ENCODE results near the gene EEF1G. TPM values are rescaled to one million over a fixed set of nuclear protein-coding genes. Genes with fewer than 3 reads are reported as not detected.
"Not testable (repeated sequence)": the region's sequence is repeated elsewhere in the genome, so short reads cannot be mapped to it uniquely, and the experiment has no call there.

The EEF1G gene, protein sequence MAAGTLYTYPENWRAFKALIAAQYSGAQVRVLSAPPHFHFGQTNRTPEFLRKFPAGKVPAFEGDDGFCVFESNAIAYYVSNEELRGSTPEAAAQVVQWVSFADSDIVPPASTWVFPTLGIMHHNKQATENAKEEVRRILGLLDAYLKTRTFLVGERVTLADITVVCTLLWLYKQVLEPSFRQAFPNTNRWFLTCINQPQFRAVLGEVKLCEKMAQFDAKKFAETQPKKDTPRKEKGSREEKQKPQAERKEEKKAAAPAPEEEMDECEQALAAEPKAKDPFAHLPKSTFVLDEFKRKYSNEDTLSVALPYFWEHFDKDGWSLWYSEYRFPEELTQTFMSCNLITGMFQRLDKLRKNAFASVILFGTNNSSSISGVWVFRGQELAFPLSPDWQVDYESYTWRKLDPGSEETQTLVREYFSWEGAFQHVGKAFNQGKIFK
- total RNA-seq (100 to 1,000 TPM; 787 to 987 TPM), polyA plus RNA-seq (1,000 to 10,000 TPM; 1,251 to 1,857 TPM)
- long read RNA-seq, donor 1, transcript EEF1G-201 (10 exons, 1,523 nt): major isoform, 8,558 of 8,883 reads
- long read RNA-seq, donor 1, transcript EEF1G-203 (9 exons, 2,496 nt): minor isoform, 234 of 8,883 reads
- long read RNA-seq, donor 1, partial matches to known transcripts: 32 of 8,883 reads
- long read RNA-seq, donor 1, other reads (novel, unspliced or antisense): 59 of 8,883 reads
- long read RNA-seq, donor 2, transcript EEF1G-201 (10 exons, 1,523 nt): major isoform, 687 of 709 reads
- long read RNA-seq, donor 2, transcript EEF1G-203 (9 exons, 2,496 nt): minor isoform, 18 of 709 reads
- long read RNA-seq, donor 2, partial matches to known transcripts: 2 of 709 reads
- long read RNA-seq, donor 2, other reads (novel, unspliced or antisense): 2 of 709 reads

DNA sequence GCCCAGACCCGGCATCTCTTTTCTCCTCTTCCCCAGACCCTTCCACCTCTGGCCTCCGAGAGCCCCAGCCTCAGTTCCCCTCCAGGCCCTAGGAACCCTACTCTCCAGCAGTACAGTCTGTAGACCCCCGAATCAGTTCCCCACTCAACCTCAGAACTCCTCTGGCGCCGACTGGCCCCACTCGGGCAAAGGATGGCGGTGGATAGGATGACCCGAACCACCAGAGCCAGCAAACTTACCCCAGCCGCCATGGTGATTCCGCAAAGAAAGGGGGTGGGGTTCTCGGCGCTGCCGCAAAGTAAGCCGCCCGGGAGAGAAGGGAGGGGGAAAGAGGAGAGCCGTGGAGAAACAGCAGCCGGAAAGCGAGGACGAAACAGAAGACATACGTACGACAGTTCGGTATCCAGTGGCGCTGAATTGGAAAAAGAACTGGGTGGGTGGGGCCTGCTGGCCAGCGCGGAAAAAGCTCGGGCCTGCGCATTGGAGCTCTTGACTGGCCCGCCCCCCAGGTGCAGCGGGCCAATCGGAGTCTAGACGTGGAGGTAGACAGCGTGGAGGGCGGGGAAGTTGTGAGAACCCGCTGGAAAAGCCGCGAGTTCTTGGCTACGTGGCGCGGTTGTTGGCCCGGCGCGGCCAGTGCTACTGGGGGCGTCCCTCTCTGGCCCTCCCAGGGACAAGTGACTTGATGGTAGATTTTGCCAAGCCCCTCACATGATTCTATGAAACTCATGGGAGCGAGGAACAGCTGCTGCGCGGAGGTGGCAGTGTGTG lies at the start of gene EEF1G:
Gene EEF1G, minus strand, starts transcription at position 300 of the 771 bp plus-strand sequence. Its CDS starts 49 bp downstream, at position 251.
- no peaks in the 10 kb centered on the region for H3K27me3 ChIP-seq (ENCODE audit: control insufficient read depth in 1 of 2, insufficient read depth in 2 of 2, low read length in 1 of 2)
- peak within 1 kb of the TSS; percentile 3 to 90 for H3K27ac ChIP-seq (ENCODE audit: low read depth in 1 of 2, low read length in 2 of 2)
- ATAC-seq (ENCODE audit: low FRiP score): peak; percentile 98
- intact Hi-C loops (cut with DNase I): no loop called here
- H3K36me3 ChIP-seq (ENCODE audit: control insufficient read depth in 1 of 2, insufficient read depth in 2 of 2, low read length in 1 of 2): peaks cover 0 to 5% of the 10 kb centered on the region in 2 donors
- H3K9me3 ChIP-seq (ENCODE audit: control insufficient read depth, low read length): no peaks in the 10 kb centered on the region
- H3K4me1 ChIP-seq (ENCODE audit: control insufficient read depth in 1 of 2, insufficient read depth in 2 of 2, low read length in 2 of 2): no peaks in the 10 kb centered on the region
- 0% methylated on average over 46 of the region's 46 CpGs for WGBS, 2 donors
- peak; percentile 99 for DNase-seq
- H3K4me3 ChIP-seq (ENCODE audit: low read length in 2 of 2): peak within 1 kb of the TSS; percentile 82 to 92

DNA sequence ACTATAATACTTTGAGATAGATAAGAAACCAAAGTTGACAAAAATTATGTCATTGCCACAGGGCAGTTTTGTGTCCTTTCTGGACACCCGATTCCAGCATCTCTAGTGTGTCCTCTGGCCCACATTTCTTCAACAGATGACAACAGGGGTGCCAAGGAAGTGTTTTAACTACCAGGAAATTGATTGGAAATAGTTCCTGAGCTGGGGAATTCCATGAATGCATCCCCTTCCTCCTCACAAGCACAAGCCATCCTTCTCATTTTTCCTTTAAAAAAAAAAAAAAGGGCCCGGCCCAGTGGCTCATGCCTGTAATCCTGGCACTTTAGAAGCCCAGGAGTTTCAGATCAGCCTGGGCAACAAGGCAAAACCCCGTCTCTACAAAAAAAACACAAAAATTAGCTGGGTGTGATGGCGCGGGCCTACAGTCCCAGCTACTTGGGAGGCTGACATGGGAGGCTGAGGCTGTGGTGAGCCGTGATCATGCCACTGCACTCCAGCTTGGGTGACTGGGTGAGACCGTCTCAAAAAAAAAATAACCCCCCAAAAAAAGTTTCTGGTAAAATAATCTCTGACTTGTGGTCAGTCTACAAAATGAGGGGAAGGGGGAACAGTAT lies 48.9 kb upstream of the EEF1G start:
- DNase-seq (no peak), ATAC-seq (ENCODE audit: low FRiP score) (no peak)
- intact Hi-C loops (cut with DNase I): no loop called here
- 78 to 83% methylated on average over 7 of the region's 7 CpGs for WGBS, 2 donors
- Histone ChIP-seq H3K27ac (ENCODE audit: low read depth in 1 of 2, low read length in 2 of 2) (peak overlapping the region in 1 of 2 donors; percentile 81), H3K36me3 (ENCODE audit: control insufficient read depth in 1 of 2, insufficient read depth in 2 of 2, low read length in 1 of 2) (peaks cover 0 to 11% of the 10 kb centered on the region in 2 donors), H3K4me3 (ENCODE audit: low read length in 2 of 2) (no peak overlapping the region), H3K4me1 (ENCODE audit: control insufficient read depth in 1 of 2, insufficient read depth in 2 of 2, low read length in 2 of 2) (no peaks in the 10 kb centered on the region), H3K9me3 (ENCODE audit: control insufficient read depth, low read length) (no peaks in the 10 kb centered on the region), H3K27me3 (ENCODE audit: control insufficient read depth in 1 of 2, insufficient read depth in 2 of 2, low read length in 1 of 2) (no peaks in the 10 kb centered on the region)

DNA sequence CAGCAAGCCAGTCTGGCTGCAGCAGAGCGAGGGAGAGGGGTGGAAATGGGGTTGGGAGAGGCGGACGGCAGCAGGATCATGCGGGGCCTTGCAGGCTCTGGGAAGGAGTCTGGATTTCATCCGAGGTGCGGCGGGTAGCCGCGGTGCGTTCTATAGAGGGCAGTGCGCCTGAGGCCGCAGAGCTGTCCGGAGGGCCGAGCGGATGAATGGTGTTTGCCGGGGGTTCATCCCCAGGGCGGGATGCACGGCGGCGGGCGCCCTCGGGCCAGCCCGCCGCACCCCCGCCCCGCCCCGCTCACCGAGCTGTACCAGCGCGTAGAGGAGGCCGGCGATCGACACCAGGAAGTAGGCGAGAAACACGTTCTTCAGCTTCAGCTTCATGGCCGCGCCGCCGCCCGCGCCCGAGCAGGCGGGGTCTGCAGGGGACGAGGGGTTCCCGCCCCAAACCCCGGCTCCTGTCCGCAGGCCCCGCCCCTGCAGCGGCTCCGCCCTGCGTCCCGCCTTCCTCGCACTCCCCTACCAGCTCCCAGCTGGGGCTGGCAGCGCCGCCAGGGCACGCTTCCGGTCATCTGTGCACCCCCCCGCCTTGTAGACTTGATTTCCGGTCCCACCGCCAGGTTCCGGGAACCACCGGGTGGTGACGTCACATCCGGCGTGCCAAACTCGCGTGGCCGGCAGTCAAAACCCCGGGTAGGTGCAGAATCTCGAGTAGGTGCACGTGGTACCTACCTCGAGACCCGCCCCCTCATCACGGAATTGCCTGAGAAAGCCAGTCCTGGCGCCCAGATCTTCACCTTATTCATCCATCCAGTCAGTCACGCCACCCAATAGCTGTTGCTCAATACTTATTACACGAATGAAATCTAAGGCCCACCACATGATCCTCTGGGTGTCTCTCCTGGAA lies 48.1 kb upstream of the EEF1G start, which contains the start of gene B3GAT3:
Gene B3GAT3, minus strand, starts transcription at position 420 of the 904 bp plus-strand sequence. Its CDS starts 39 bp downstream, at position 381.
- peak within 1 kb of the TSS; percentile 6 to 81 for H3K27ac ChIP-seq (ENCODE audit: low read depth in 1 of 2, low read length in 2 of 2)
- H3K36me3 ChIP-seq (ENCODE audit: control insufficient read depth in 1 of 2, insufficient read depth in 2 of 2, low read length in 1 of 2): peaks cover 0 to 8% of the 10 kb centered on the region in 2 donors
- H3K4me1 ChIP-seq (ENCODE audit: control insufficient read depth in 1 of 2, insufficient read depth in 2 of 2, low read length in 2 of 2): no peaks in the 10 kb centered on the region
- H3K4me3 ChIP-seq (ENCODE audit: low read length in 2 of 2): peak within 1 kb of the TSS; percentile 56 to 66
- peak; percentile 98 for ATAC-seq (ENCODE audit: low FRiP score)
- peak; percentile 99 to 100 for DNase-seq
- H3K9me3 ChIP-seq (ENCODE audit: control insufficient read depth, low read length): no peaks in the 10 kb centered on the region
- intact Hi-C loops (cut with DNase I): no loop called here
- 1% methylated on average over 53 to 77 of the region's 77 CpGs for WGBS, 2 donors
- no peaks in the 10 kb centered on the region for H3K27me3 ChIP-seq (ENCODE audit: control insufficient read depth in 1 of 2, insufficient read depth in 2 of 2, low read length in 1 of 2)

DNA sequence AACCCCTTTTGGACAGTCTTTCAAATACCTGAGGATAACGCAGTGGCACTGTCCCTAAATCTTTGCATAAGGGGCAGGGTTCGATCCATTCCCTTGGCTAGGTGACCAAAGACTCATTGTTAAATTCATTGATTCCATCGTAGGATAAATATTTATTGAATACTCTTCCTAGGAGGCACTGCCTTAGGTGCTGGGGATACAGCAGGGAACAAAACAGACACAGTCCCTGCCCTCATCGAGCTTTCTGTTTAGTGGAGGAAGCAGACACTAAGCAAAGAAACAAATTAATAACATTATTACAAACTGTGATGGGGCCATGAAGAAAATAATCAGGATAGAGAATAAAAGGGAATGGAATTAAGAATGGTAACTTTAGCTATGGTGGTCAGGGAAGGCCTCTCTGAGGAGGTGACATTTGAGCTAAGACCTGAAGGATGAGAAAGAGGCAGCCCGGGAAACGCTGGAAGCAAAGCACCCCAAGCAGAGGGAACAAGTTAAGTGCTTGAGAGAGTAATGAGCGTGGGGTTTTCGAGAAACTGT lies 47.4 kb upstream of the EEF1G start:
- intact Hi-C loops (cut with DNase I): no loop called here
- peak overlapping the region; percentile 6 to 76 for H3K27ac ChIP-seq (ENCODE audit: low read depth in 1 of 2, low read length in 2 of 2)

DNA sequence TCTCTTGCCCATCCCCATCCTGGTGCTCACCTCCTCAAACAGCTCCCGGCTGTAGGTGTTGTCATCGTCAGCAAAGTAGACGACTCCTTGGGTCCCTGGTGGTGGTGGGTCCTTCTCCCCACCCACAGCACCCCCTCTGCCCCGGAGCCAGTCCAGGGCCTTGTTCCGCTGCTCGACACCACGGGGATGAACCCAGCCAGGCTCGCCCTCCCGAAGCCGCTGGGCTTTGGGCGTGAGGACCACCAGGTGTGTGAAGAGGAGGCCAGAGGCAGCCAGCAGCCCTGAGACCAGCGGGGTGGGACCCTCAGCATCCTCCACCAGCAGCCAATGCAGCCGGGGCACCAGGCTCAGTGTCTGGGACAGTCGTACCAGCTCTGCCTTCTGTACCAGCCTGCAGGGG lies 43.3 kb upstream of the EEF1G start:
- H3K9me3 ChIP-seq (ENCODE audit: control insufficient read depth, low read length); intact Hi-C loops (cut with DNase I); H3K4me1 ChIP-seq (ENCODE audit: control insufficient read depth in 1 of 2, insufficient read depth in 2 of 2, low read length in 2 of 2); H3K36me3 ChIP-seq (ENCODE audit: control insufficient read depth in 1 of 2, insufficient read depth in 2 of 2, low read length in 1 of 2); H3K27ac ChIP-seq (ENCODE audit: low read depth in 1 of 2, low read length in 2 of 2); H3K4me3 ChIP-seq (ENCODE audit: low read length in 2 of 2); ATAC-seq (ENCODE audit: low FRiP score); DNase-seq; H3K27me3 ChIP-seq (ENCODE audit: control insufficient read depth in 1 of 2, insufficient read depth in 2 of 2, low read length in 1 of 2): not testable (repeated sequence)
- 90 to 94% methylated on average over 9 to 14 of the region's 14 CpGs for WGBS, 2 donors

More for the DNA sequence above, 47.4 kb upstream of the EEF1G start:
- DNase-seq (no peak), ATAC-seq (ENCODE audit: low FRiP score) (no peak)
- no peaks in the 10 kb centered on the region for H3K4me1 ChIP-seq (ENCODE audit: control insufficient read depth in 1 of 2, insufficient read depth in 2 of 2, low read length in 2 of 2)
- H3K9me3 ChIP-seq (ENCODE audit: control insufficient read depth, low read length): no peaks in the 10 kb centered on the region
- no peaks in the 10 kb centered on the region for H3K27me3 ChIP-seq (ENCODE audit: control insufficient read depth in 1 of 2, insufficient read depth in 2 of 2, low read length in 1 of 2)
- 25 to 33% methylated on average over 8 of the region's 8 CpGs for WGBS, 2 donors
- H3K4me3 ChIP-seq (ENCODE audit: low read length in 2 of 2): peak overlapping the region; percentile 56 to 66
- H3K36me3 ChIP-seq (ENCODE audit: control insufficient read depth in 1 of 2, insufficient read depth in 2 of 2, low read length in 1 of 2): peaks cover 0 to 3% of the 10 kb centered on the region in 2 donors

DNA sequence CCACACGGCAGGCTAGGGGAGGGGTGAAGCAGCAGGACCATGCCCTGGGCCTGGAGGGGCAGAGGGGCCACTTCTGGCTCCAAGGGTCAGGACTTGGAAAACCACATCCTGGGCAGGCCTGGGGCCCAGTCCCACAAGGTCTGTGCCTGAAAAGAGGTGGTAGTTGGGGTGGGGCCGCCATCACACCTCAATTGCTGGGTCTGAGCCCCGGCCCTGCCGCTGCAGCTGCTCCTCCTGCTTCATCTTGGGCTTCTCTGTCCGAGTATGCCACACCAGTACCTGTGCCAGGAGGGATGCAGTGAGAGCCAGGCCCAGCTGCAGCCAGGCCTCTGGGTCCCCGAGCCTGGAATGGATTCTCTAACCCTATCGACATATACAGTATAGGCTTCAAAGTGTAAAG lies 41.8 kb upstream of the EEF1G start:
- H3K4me1 ChIP-seq (ENCODE audit: control insufficient read depth in 1 of 2, insufficient read depth in 2 of 2, low read length in 2 of 2): no peaks in the 10 kb centered on the region
- no peak overlapping the region for H3K27ac ChIP-seq (ENCODE audit: low read depth in 1 of 2, low read length in 2 of 2)
- ATAC-seq (ENCODE audit: low FRiP score): no peak
- DNase-seq: no peak
- H3K9me3 ChIP-seq (ENCODE audit: control insufficient read depth, low read length): no peaks in the 10 kb centered on the region
- no peaks in the 10 kb centered on the region for H3K27me3 ChIP-seq (ENCODE audit: control insufficient read depth in 1 of 2, insufficient read depth in 2 of 2, low read length in 1 of 2)
- no peak overlapping the region for H3K4me3 ChIP-seq (ENCODE audit: low read length in 2 of 2)
- intact Hi-C loops (cut with DNase I): no loop called here
- H3K36me3 ChIP-seq (ENCODE audit: control insufficient read depth in 1 of 2, insufficient read depth in 2 of 2, low read length in 1 of 2): no peaks in the 10 kb centered on the region
- 86 to 88% methylated on average over 7 of the region's 7 CpGs for WGBS, 2 donors

DNA sequence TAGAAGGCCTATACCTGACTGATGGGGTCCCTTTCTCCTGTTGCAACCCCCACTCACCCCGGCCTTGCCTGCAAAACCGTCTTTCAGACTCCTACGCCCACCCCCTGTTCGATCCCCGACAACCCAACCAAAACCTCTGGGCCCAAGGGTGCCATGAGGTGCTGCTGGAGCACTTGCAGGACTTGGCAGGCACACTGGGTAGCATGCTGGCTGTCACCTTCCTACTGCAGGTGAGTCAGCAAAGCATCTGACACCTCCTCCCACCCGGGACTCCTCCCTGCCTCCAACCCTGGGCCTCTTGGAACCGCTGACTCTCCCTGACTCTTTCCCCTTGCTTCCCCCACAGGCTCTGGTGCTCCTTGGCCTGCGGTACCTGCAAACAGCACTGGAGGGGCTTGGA lies 40.6 kb upstream of the EEF1G start:
- intact Hi-C loops (cut with DNase I): no loop called here
- Histone ChIP-seq H3K36me3 (ENCODE audit: control insufficient read depth in 1 of 2, insufficient read depth in 2 of 2, low read length in 1 of 2) (no peaks in the 10 kb centered on the region), H3K4me3 (ENCODE audit: low read length in 2 of 2) (no peak overlapping the region), H3K27me3 (ENCODE audit: control insufficient read depth in 1 of 2, insufficient read depth in 2 of 2, low read length in 1 of 2) (no peaks in the 10 kb centered on the region), H3K4me1 (ENCODE audit: control insufficient read depth in 1 of 2, insufficient read depth in 2 of 2, low read length in 2 of 2) (no peaks in the 10 kb centered on the region), H3K9me3 (ENCODE audit: control insufficient read depth, low read length) (no peaks in the 10 kb centered on the region), H3K27ac (ENCODE audit: low read depth in 1 of 2, low read length in 2 of 2) (no peak overlapping the region)
- DNase-seq (no peak), ATAC-seq (ENCODE audit: low FRiP score) (no peak)
- 75% methylated on average over 8 of the region's 8 CpGs for WGBS, 2 donors

All from aorta (tissue), 5 donors.